Stimulated activated CD4-positive, alpha-beta T cell treated with anti-CD3 and anti-CD28 coated beads, Interleukin-12 subunit alpha, Interleukin-12 subunit beta, amount 100 ng/mL, for 24 hours (primary cell): ENCODE results near the gene ANKRD16.
A peak's percentile ranks its signal among the peaks of the same experiment; 100 is the strongest.
"Not testable (repeated sequence)": the region's sequence is repeated elsewhere in the genome, so short reads cannot be mapped to it uniquely, and the experiment has no call there.

Experiments
- DNase-seq, 2 experiments: peaks; one replicate each; pipeline ENCODE4 v3.0.0-alpha.2; 2020; ENCODE audit warnings: low read depth in 2 of 2

Gene ANKRD16

DNA sequence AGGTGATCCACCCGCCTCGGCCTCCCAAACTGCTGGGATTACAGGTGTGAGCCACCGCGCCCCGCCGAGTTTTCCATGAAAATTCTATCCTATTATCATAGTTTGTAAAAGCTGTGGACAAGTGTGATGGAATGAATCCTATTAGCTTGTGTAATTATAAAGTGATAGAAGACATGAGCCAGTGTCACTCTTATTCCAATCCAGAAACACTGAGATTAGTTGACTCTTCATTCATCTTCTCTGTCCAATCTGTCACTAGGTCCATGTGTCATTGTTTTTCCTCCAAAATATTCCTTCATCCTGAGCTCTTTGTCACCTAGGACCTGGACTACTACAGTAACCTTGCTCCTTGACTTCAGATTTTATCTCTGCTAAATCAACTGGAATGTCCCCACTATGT lies 13.9 kb upstream of the ANKRD16 start:
- DNase-seq = no peak

GRCh38 chr10:5902511-5903274 lies 13.0 kb upstream of the ANKRD16 start:
- DNase-seq = no peak

- no peak for DNase-seq
Measured at GRCh38 chr10:5900247-5900646, 10.6 kb upstream of the ANKRD16 start.

- DNase-seq = no peak
Measured at GRCh38 chr10:5898163-5898562, 8.5 kb upstream of the ANKRD16 start.

DNA sequence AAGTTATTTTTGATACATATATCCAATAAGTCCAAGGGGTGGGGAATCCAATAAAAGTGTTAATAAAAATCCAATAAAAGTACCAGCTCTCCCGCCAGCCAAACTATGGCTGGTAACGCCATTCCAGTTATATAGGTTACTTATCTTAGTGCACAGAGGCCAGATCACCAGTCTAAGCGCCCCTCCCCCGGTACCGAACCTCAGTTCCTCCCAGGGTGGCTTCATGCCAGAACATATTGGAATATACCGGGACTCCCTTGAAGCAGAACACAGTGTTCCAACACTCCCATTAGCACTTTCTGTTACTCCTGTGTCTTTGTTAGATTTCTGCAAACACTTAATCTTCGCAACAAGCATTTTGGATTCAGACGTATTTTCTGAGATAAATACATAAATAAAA lies 7.8 kb upstream of the ANKRD16 start:
- no peak for DNase-seq

DNA sequence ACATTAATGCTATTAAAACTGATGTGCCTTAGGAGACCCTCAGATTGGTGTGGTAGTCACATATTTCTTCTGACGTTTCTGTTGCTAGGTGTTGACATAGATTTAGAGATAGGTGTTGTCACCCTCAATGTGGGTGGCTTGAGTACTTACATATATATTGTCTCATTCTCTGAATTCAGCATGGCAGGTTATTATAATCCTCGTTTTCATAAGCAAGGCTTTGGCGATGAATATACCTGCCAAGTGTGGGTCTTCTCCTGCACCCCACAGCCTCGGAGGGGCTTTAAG lies 7.3 kb upstream of the ANKRD16 start:
- DNase-seq = no peak

GRCh38 chr10:5896208-5897052 lies 6.7 kb upstream of the ANKRD16 start:
- DNase-seq = no peak

GRCh38 chr10:5895804-5896203 lies 6.1 kb upstream of the ANKRD16 start:
- no peak for DNase-seq

DNA sequence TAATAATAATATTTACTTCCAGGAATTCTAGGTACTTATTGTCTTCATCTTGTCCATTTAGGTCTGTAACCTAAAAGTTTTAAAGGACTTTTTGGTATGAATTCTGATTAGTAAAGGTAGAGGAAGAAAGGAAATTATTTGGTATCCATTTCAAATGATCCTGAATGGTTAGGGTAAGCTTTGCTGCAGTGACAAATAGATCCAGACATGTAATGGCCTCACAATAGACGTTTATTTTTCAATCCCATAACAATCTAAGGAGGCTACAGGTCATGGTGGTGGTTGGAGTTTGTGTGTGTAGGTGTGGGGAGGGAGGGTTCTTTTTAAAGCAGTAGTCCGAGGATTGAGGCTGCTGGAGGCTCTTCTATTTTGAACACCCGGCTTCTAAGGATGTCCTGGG lies 5.7 kb upstream of the ANKRD16 start:
- no peak for DNase-seq

GRCh38 chr10:5894873-5895272 lies 5.2 kb upstream of the ANKRD16 start:
- no peak for DNase-seq

- no peak for DNase-seq
Measured at GRCh38 chr10:5894403-5894802, 4.7 kb upstream of the ANKRD16 start.

DNA sequence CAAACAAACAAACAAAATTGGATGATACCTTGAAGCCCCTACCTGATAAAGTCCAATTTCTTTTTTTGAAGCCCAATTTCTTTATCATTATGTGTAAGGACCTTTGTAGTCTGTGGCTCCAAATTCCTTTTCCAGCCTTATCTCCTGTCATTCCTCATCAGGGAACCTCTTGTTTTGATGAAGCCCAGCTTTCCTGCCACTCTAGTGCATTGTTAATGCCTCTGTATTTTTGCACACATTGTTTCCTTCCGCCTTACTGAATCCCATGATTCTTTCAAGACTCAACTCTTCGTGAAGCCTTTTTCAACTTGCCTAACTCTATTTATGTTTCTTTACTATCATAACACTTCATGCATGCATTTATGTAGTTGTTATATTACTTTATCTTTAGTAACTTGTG lies 3.6 kb upstream of the ANKRD16 start:
- DNase-seq = no peak

GRCh38 chr10:5892007-5892406 lies 2.3 kb upstream of the ANKRD16 start:
- DNase-seq = no peak

DNA sequence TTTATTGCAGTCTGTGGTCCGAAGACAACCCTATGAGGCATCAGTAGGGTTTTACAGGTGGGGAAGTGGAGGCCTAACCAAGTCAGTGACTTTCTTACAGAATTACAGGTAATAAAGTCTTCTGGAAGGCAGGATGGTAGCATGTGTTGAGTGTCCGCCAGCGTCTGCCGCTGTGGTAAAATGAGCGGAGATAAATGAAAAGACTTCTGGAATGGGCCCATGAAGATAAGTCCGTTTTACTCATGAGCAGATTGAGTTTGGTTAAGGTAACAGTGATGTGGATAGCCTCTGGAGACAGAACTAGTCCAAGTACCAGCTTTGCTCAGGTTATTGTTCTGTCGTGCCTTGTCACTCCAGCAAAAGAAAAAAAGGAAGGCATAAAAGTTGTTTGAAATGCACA lies 1.3 kb upstream of the ANKRD16 start:
- DNase-seq = no peak

DNA sequence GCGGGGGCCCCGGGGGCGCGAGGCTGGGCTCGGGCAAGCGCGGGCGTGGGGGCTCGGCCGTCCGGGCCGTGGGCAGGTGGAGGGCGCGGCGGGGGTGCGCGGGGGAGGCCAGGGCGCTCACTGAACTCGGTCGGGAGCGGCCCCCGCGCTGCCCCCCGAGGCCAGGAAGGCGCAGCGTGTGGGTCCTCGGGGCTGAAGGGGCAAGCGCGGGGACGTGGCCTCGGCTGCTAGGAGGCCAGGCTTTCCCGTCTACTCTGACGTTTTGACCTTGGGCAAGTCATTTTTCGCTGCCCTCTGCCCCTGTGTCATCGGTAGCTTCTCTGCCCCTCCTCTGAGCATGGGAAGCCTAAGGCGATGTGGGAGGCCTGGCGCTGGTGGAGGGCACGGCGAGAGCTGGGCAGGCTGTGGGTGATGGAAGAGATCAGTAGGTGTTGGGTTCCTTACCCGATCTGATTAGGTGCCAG lies 791 bp upstream of the ANKRD16 start:
- DNase-seq = peak in 1 of 2 experiments; percentile 19

DNA sequence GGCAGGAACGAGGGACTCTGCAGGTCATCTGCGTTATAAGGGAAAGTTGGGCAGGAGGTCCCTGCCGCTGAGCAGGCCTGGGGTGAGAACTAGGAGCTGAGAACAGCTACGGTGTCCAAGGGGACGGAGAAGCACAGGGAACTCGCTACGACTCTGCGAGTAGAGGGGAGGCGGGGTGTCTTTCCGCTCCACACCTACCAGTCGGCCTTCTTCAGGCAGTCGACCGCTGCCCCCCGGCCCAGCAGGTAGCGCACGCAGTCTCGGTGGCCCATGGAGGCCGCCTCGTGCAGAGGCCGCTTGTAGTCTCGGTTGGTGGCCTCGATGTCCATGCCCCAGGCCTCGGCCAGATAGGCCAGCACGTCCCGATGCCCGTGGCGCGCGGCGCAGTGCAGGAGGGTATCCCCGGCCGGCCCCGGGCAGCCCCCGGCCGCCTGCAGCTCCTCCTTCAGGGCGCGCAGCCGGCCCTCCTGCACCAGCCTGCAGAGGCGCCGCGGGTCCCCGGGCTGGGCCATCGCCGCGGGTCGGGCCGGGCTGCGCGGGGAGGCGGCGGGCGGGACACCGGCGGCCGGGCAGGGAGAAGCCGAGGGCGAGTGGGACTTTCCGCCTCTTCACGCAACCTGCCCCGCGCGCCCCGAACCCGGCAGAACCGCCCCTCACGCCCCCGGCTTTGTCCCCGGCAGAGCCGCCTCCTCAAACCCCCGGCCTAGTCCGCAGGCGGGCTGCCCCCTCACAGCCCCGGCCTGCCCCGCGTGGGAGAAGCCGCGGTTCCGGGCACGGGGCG lies 660 bp downstream of the ANKRD16 start:
- peak; percentile 12 to 22 for DNase-seq

GRCh38 chr10:5888351-5888750 lies 1.3 kb downstream of the ANKRD16 start:
- no peak for DNase-seq

DNA sequence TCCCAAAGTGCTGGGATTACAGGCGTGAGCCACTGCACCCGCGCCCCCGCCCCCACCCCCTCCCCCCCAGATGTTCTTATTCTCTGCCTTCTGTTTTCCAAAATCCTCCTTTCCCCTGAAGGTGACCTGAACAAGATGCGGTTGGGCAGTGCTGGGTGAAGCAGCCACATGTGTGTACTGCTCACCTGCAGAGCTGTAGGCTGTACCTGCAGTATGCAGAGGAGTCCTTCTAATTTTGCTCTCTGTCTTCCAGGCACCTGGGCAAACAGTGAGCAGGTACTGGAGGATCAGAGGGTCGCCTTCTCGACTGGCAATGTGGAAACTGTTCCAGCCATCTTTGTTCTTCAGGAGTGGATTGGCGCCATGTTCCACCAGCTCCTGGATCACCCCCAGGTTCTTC lies 2.1 kb downstream of the ANKRD16 start:
- DNase-seq = no peak

DNA sequence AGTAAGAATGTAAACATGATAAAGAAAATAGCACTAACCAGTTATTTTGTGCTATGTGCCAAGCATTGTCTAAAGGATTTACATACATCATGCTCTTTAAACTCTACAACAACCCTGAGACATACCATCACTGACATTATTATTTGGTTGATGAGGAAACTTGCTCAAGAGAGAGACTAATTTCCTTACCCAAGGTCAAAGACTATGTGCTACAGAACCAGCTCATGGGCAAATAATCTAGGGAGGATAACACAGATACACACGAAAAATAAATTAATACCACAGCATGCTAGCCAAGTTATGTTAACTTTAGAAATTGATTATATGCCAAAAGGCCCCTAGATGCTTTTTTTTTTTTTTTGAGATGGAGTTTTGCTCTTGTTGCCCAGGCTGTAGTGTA lies 2.7 kb downstream of the ANKRD16 start:
- no peak for DNase-seq

DNA sequence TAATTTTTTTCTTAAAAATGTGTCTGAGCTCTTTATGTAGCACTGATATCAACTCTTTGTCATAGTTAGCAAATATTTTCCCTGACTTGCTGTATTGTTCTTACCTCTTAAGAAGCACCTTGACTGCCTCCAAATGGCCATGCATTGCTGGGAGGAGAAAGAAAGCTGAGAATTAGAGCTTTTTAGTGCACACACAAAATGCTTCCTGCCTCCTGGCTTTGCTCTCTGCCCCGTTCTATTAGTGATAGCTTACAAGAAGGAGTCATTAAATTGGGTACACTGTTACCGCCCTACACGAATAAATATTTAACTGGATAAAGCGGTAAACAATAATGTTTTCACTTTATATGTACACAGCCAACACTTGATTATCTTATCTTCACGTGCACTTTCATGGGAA lies 4.1 kb downstream of the ANKRD16 start:
- DNase-seq = no peak

GRCh38 chr10:5882961-5883360 lies 6.7 kb downstream of the ANKRD16 start:
- no peak for DNase-seq

DNA sequence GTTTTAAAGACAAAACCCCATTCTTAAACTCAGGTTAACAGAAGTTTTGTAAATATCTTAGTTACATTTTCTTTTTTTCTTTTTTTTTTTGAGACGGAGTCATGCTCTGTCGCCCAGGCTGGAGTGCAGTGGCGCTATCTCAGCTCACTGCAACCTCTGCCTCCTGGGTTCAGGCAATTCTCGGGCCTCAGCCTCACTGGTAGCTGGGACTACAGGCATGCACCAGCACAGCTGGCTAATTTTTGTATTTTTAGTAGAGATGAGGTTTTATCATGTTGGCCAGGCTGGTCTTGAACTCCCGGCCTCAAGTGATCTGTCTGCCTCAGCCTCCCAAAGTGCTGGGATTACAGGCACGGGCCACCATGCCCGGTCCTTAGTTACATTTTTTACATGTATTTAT lies 12.7 kb downstream of the ANKRD16 start:
- DNase-seq = not testable (repeated sequence)
